ENCODE data around the gene SLC35B2. TPM values are rescaled to one million over a fixed set of nuclear protein-coding genes. Genes with fewer than 3 reads are reported as not detected.

Gene SLC35B2
- total and polyA plus RNA-seq, 10 of the 15 experiments (the other 5 are each of a cell fraction or from before 2014, with no cell fraction given): 11.3 to 45.4 (median 33.8) TPM

DNA sequence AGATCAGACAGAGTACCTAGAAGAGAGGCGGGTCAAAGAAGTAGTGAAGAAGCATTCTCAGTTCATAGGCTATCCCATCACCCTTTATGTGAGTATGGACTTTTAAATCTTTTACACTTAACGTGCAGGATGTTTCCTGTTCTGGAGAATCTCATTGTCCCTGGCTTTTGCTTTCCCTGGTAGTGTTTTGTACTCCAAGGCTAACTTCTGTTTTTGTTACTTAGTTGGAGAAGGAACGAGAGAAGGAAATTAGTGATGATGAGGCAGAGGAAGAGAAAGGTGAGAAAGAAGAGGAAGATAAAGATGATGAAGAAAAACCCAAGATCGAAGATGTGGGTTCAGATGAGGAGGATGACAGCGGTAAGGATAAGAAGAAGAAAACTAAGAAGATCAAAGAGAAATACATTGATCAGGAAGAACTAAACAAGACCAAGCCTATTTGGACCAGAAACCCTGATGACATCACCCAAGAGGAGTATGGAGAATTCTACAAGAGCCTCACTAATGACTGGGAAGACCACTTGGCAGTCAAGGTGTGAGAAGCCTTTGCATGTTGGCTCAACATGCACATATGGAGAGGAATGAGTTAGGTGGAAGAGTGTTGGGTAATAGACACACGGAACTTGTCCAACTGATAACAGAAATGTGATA lies 7.1 kb downstream of the SLC35B2 start:
- H3K4me3 ChIP-seq: peak overlapping the region; percentile 95
- ChIA-PET SMC1A (ENCODE audit: uncharacterized antibody, unreplicated experiment) (interaction anchor here (2.6 kb wide), 1 partner anchor 26 kb away, joined by 10 read pairs; no protein-coding TSS in a partner anchor), POLR2A (interaction anchor here (1.9 to 6.3 kb wide), 4 partner anchors 10 to 14 kb away, joined by 4 to 131 read pairs (median 7); partner anchors contain the start of gene SLC35B2), CTCF (interaction anchor here (1.0 to 3.0 kb wide), 7 partner anchors 8 to 151 kb away, joined by 3 to 14 read pairs (median 6); no protein-coding TSS in a partner anchor), RAD21 (ENCODE audit: unreplicated experiment) (interaction anchor here (1.4 kb wide), 1 partner anchor 12 kb away, joined by 6 read pairs; no protein-coding TSS in a partner anchor)
- no peak for FAIRE-seq
- H3K4me1 ChIP-seq (ENCODE audit: control insufficient read depth, insufficient read depth, low read length): peaks cover 11% of the 10 kb centered on the region
- no peak for DNase-seq (ENCODE audit: low read depth, low spot score)
- H3K79me2 ChIP-seq (ENCODE audit: control insufficient read depth, insufficient read depth, low read length): peaks cover 82% of the 10 kb centered on the region
- no peak for TF ChIP-seq USF1 (IDR thresholded peaks at IDR 0.05; ENCODE audit: borderline replicate concordance, extremely low read length, insufficient read depth, low read depth, low read length)
- 0 out of 2 replicates have a peak, but pooled peaks have one; percentile 18 for TF ChIP-seq SMAD5 (IDR thresholded peaks at IDR 0.05; ENCODE audit: low read depth)
- no peak for ATAC-seq
- in situ Hi-C loops (cut with MboI) (no loop called here), intact Hi-C loops (cut with micrococcal nuclease; ENCODE audit: unreplicated experiment) (no loop called here)
- WGBS (ENCODE audit: insufficient coverage, insufficient replicate concordance, low lambda C conversion rate, missing lambda C conversion rate): 52% methylated on average over 5 of the region's 6 CpGs
- H3K4me2 ChIP-seq (ENCODE audit: control insufficient read depth, insufficient read depth): peak overlapping the region; percentile 66
- H3K36me3 ChIP-seq (ENCODE audit: control insufficient read depth in 2 of 2, insufficient read depth in 2 of 2, low read length in 1 of 2): peaks cover 37 to 53% of the 10 kb centered on the region in 2 experiments
- H3K9me3 ChIP-seq (replicated peaks; ENCODE audit: control insufficient read depth, insufficient read depth, low read length): no peaks in the 10 kb centered on the region
- H3K27ac ChIP-seq (ENCODE audit: control insufficient read depth, insufficient read depth): no peak overlapping the region
- H2AFZ ChIP-seq (ENCODE audit: control insufficient read depth, low read depth, low read length): no peak overlapping the region
- H3K27me3 ChIP-seq (replicated peaks in 1 of 2; ENCODE audit: control insufficient read depth in 2 of 2, insufficient read depth in 2 of 2, low read length in 1 of 2): no peaks in the 10 kb centered on the region
- TSS peak; percentile 49 for BruUV-seq (replicated peaks)
- H4K20me1 ChIP-seq (ENCODE audit: control insufficient read depth, insufficient read depth): peaks cover 11% of the 10 kb centered on the region; the same call in 1 of the 2 replicates
- H3K9ac ChIP-seq (ENCODE audit: control insufficient read depth, insufficient read depth, low read length): no peak overlapping the region; the same call in 1 of the 2 replicates

Measured in GM12878 (cell line).